K562 (cell line): ENCODE data around the gene SETD7. TPM values are rescaled to one million over a fixed set of nuclear protein-coding genes. Genes with fewer than 3 reads are reported as not detected.
A peak's percentile ranks its signal among the peaks of the same experiment; 100 is the strongest.

Source experiments
- ATAC-seq: fragments of 200-7000 bp; cut with Tn5 transposase; 3 replicates; pipeline ENCODE4 v1.9.1; 2020; ENCODE audit warnings: moderate library complexity
- BruUV-seq: library from RNA; stranded (reverse); fragments of 400-500 nt; replicated peaks from 2 replicates; lab custom pipeline; 2021; lab: Mats Ljungman, UMichigan
- CTCF ChIA-PET: fragments of 300-600 bp; formaldehyde crosslinking; extraction: SDS; loops from one replicate; lab custom pipeline; 2021; ENCODE audit warnings: low intra/inter-chr PET ratio; lab: Yijun Ruan, JAX
- POLR2A ChIA-PET: fragments of 300-600, 350-650 bp; sonication (Branson Sonifier 250); formaldehyde crosslinking; extraction: SDS; loops from one replicate; lab custom pipeline; 2021; ENCODE audit warnings: antibody characterized with exemption, inconsistent platforms; lab: Yijun Ruan, JAX
- DNase-seq, 4 experiments: peaks; one replicate each; pipeline versions ENCODE4 v3.0.0 to v3.0.0-alpha.2; 2011 to 2018; ENCODE audit warnings: low spot score in 3 of 4, mixed read lengths in 3 of 4; ENCODE audit errors: extremely low read depth in 1 of 4
- FAIRE-seq: peaks from 2 replicates; lab custom pipeline; 2011; peaks lifted over from hg19 to GRCh38; lab: Jason Lieb, UNC
- H2AFZ ChIP-seq: 2 replicates; pipeline ENCODE4 v1.6.0; 2011; ENCODE audit warnings: low read depth, low read length, control low read depth, inconsistent platforms
- H3K27ac ChIP-seq: fragments of 200-600 bp; 3 replicates; pipeline ENCODE4 v1.8.0; 2011; ENCODE audit warnings: low read depth, mild to moderate bottlenecking, control low read depth, inconsistent platforms, low read length, moderate library complexity, mixed read lengths; ENCODE audit errors: extremely low read depth
- H3K27me3 ChIP-seq, 2 experiments: fragments of 300-600 bp in 1 of 2; 2 replicates in 1 of 2; 3 replicates in 1 of 2; pipeline versions ENCODE4 v1.6.0 to v1.8.0; 2011; ENCODE audit warnings: inconsistent platforms in 2 of 2, low read length in 2 of 2, mild to moderate bottlenecking in 1 of 2, mixed read lengths in 1 of 2, moderate library complexity in 1 of 2; ENCODE audit not compliant: control insufficient read depth in 2 of 2, insufficient read depth in 2 of 2
- H3K36me3 ChIP-seq: fragments of 300-600 bp; 3 replicates; pipeline ENCODE4 v1.8.0; 2011; ENCODE audit warnings: mild to moderate bottlenecking, low read length, inconsistent platforms; ENCODE audit not compliant: control insufficient read depth, insufficient read depth
- H3K4me1 ChIP-seq, 2 experiments: fragments of 200-600 bp in 1 of 2; replicated peaks in 1 of 2; 2 replicates in 1 of 2; 3 replicates in 1 of 2; pipeline versions ENCODE4 v1.5.1 to v1.8.0; 2011; ENCODE audit warnings: inconsistent platforms in 2 of 2, low read length in 2 of 2, mild to moderate bottlenecking in 1 of 2, mixed read lengths in 1 of 2, moderate library complexity in 1 of 2; ENCODE audit not compliant: control insufficient read depth in 2 of 2, insufficient read depth in 2 of 2
- H3K4me2 ChIP-seq: 2 replicates; pipeline ENCODE4 v1.6.1; 2011; ENCODE audit warnings: low read length, control low read depth, inconsistent platforms, mixed read lengths; ENCODE audit not compliant: insufficient read depth
- H3K4me3 ChIP-seq: fragments of 200-600 bp; sonication (generic), shearing (Covaris generic); 2 replicates; pipeline ENCODE4 v1.5.1; 2016; ENCODE audit warnings: control low read depth, inconsistent platforms
- H3K79me2 ChIP-seq: fragments of 200-600 bp; 3 replicates; pipeline ENCODE4 v1.8.0; 2011; ENCODE audit warnings: low read length, inconsistent platforms; ENCODE audit not compliant: control insufficient read depth, insufficient read depth
- H3K9ac ChIP-seq, 2 experiments: 2 replicates each; pipeline versions ENCODE4 v1.6.0 to v1.6.1; 2011; ENCODE audit warnings: low read depth in 2 of 2, low read length in 2 of 2, control low read depth in 1 of 2, inconsistent platforms in 1 of 2, mild to moderate bottlenecking in 1 of 2, mixed read lengths in 1 of 2; ENCODE audit not compliant: insufficient read depth in 1 of 2
- H3K9me1 ChIP-seq: one replicate; pipeline ENCODE4 v1.6.0; 2011; ENCODE audit warnings: inconsistent platforms, mild to moderate bottlenecking, low read length, moderate library complexity; ENCODE audit not compliant: control insufficient read depth, insufficient read depth
- H3K9me3 ChIP-seq: replicated peaks from 2 replicates; pipeline ENCODE4 v1.5.1; 2011; ENCODE audit warnings: low read depth, low read length, inconsistent platforms; ENCODE audit not compliant: control insufficient read depth, insufficient read depth
- H4K20me1 ChIP-seq: replicated peaks from 2 replicates; pipeline ENCODE4 v1.6.1; 2011; ENCODE audit warnings: low read length, inconsistent platforms, mixed read lengths; ENCODE audit not compliant: control insufficient read depth, insufficient read depth
- ASH1L ChIP-seq: fragments of 450-650 bp; IDR thresholded peaks from 2 replicates; pipeline ENCODE4 v1.6.1; 2018; ENCODE audit warnings: borderline replicate concordance, mild to moderate bottlenecking, low read depth; ENCODE audit not compliant: partially characterized antibody
- CREBBP ChIP-seq: IDR thresholded peaks from one replicate; pipeline ENCODE4 v1.6.1; 2012; ENCODE audit warnings: low read depth, mild to moderate bottlenecking, control low read depth, inconsistent platforms, low read length
- CREM ChIP-seq: IDR thresholded peaks from 2 replicates; pipeline ENCODE4 v1.6.1; 2014; ENCODE audit warnings: antibody characterized with exemption, low read depth
- NR2C2 ChIP-seq, 2 experiments: fragments of 200-800 bp in 1 of 2; sonication (Bioruptor generic) in 1 of 2; sonication (generic) in 1 of 2; formaldehyde crosslinking in 1 of 2; IDR thresholded peaks; 2 replicates each; pipeline versions ENCODE4 v1.6.1 to v1.8.0; 2016 to 2022; ENCODE audit warnings: mild to moderate bottlenecking in 1 of 2, missing compliant biosample characterization in 1 of 2, missing genetic modification characterization in 1 of 2, missing genetic modification reagents in 1 of 2
- RAD21 ChIP-seq, 2 experiments: fragments of 250-450 bp in 1 of 2; fragments of 450-650 bp in 1 of 2; sonication (Bioruptor Pico) in 1 of 2; formaldehyde crosslinking in 1 of 2; IDR thresholded peaks in 1 of 2; conservative IDR thresholded peaks in 1 of 2; 2 replicates each; pipeline versions ENCODE4 v1.4.0 to v1.8.0; 2020 to 2022; ENCODE audit warnings: mild to moderate bottlenecking in 2 of 2, moderate library complexity in 1 of 2
- RAD51 ChIP-seq: fragments of 450-650 bp; IDR thresholded peaks from 2 replicates; pipeline ENCODE4 v1.7.1; 2016; ENCODE audit warnings: low read depth, mild to moderate bottlenecking, borderline replicate concordance
- RCOR1 ChIP-seq, 2 experiments: IDR thresholded peaks; 2 replicates each; pipeline ENCODE4 v1.6.1; 2012; ENCODE audit warnings: low read depth in 2 of 2, low read length in 2 of 2, borderline replicate concordance in 1 of 2, improper control_type of control experiment in 1 of 2
- SMC3 ChIP-seq: conservative IDR thresholded peaks from 2 replicates; pipeline ENCODE4 v1.6.1; 2011; ENCODE audit warnings: low read depth, low read length, improper control_type of control experiment; ENCODE audit not compliant: insufficient read depth
- ZFP36 ChIP-seq: fragments of 150-350 bp; IDR thresholded peaks from 2 replicates; pipeline ENCODE4 v1.6.1; 2018; ENCODE audit warnings: low read length, low read depth; ENCODE audit not compliant: partially characterized antibody
- ZFPM2 ChIP-seq: fragments of 250-450 bp; sonication (Bioruptor Pico); IDR thresholded peaks from 2 replicates; pipeline ENCODE4 v1.5.1; 2022; ENCODE audit warnings: mild to moderate bottlenecking
- WGBS: fragments of 100-300 bp; shearing (Covaris generic); methylation state at CpG from one replicate; pipeline ENCODE4 v1.1.6; 2016; ENCODE audit warnings: low coverage, mixed read lengths; ENCODE audit not compliant: insufficient coverage; ENCODE audit errors: missing lambda C conversion rate; 5-methylcytosine and 5-hydroxymethylcytosine counted together
- in situ Hi-C: fragments of 300-500 bp; cut with MboI; formaldehyde crosslinking; loops from 4 replicates; pipeline ENCODE4 v1.15.0; 2018; ENCODE audit warnings: inconsistent platforms, mixed read lengths
- intact Hi-C: fragments of 100-400 bp; cut with micrococcal nuclease; formaldehyde crosslinking; loops from 2 replicates; pipeline ENCODE4 v1.14.2; 2022
- polyA plus RNA-seq, 8 experiments: library from polyadenylated mRNA; depleted of rRNA in 4 of 8; stranded (reverse) in 5 of 8; unstranded in 3 of 8; fragments of >200 nt; fragmentation: Nextera tagmentation in 2 of 8; fragmentation: Illumina TruSeq in 1 of 8; extraction: Ambion mirVana in 2 of 8; extraction: Trizol in 1 of 8; gene quantifications; 2 replicates each; pipeline versions ENCODE4 v1.2.1 to v1.2.3, GENCODE V29; 2011 to 2014; ENCODE audit warnings: inconsistent platforms in 1 of 8, missing spikeins in 1 of 8
- total RNA-seq, 7 experiments: library from RNA; depleted of rRNA in 6 of 7; stranded (reverse); fragments of >200 nt in 6 of 7; fragmentation: Illumina TruSeq in 2 of 7; extraction: Trizol in 2 of 7; gene quantifications; 2 replicates each; pipeline versions ENCODE4 v1.2.1 to v1.2.3, GENCODE V29; 2011 to 2021; ENCODE audit warnings: low replicate concordance in 1 of 7
- TF ChIP-seq, protein P1 (sequence below), 2 experiments: IDR thresholded peaks in 1 of 2; conservative IDR thresholded peaks in 1 of 2; 2 replicates each; pipeline ENCODE4 v1.6.1; 2016; ENCODE audit warnings: low read depth in 2 of 2, mild to moderate bottlenecking in 1 of 2, missing compliant biosample characterization in 1 of 2, missing genetic modification characterization in 1 of 2, moderate library complexity in 1 of 2
- TF ChIP-seq, protein P2 (sequence below): sonication (generic); IDR thresholded peaks from 2 replicates; pipeline ENCODE4 v1.6.1; 2016
- TF ChIP-seq, protein P3 (sequence below), 2 experiments: IDR thresholded peaks; 2 replicates each; pipeline ENCODE4 v1.6.1; 2011; ENCODE audit warnings: borderline replicate concordance in 1 of 2, control low read depth in 1 of 2, low read depth in 1 of 2, low read length in 1 of 2, mild to moderate bottlenecking in 1 of 2, mixed read lengths in 1 of 2, moderate library complexity in 1 of 2; ENCODE audit not compliant: insufficient read depth in 1 of 2, insufficient read length in 1 of 2, poor library complexity in 1 of 2, severe bottlenecking in 1 of 2; ENCODE audit errors: extremely low read depth in 1 of 2

SETD7 gene
- total and polyA plus RNA-seq, 9 of the 15 experiments (the other 6 are each of a cell fraction or from before 2014, with no cell fraction given): 0.37 to 2.4 (median 1.7) TPM

DNA sequence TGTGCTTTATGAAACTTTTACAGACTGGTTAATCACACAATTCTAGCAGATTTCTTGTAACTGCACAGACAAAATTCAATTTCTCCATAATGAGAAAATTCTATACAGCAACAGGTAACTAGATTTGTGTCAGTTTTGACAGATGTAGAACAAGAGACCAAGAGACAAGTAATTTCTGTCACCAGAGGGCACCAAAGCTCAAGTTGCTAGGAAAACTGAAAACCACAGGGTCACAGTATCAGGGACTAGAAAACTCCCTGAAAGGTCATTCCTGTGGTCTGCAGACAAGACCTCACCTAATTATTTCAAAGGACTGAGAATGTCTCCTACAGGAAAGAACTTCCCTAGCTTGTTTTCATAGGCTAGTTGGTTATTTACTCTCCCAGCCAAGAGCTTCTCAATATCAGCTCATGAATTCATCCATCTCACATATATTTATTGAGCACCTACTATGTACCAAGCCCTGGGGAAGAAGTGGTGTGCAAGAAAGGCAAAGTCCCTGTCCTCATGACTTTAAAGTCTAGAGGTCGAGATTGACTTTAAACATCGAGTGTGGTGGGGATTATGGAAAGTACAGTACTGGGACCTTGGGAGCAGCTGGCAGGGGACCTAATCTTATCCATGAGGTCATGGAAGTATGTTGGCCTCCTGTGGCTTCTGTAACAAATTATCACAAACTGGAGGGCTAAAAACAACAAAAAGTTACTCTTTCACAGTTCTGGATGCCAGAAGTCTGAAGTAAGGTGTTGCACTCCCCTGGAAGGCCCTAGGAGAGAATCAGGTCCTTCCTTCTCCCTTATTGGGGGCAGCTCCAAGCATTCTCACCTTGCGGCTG is 47.8 kb upstream of the SETD7 start:
- Histone ChIP-seq H3K27me3 (peaks cover 17 to 19% of the 10 kb centered on the region in 2 experiments), H3K9me1 (no peaks in the 10 kb centered on the region), H3K4me2 (no peak overlapping the region), H3K36me3 (no peaks in the 10 kb centered on the region), H2AFZ (no peak overlapping the region), H3K27ac (no peak overlapping the region), H3K4me3 (no peak overlapping the region), H4K20me1 (no peaks in the 10 kb centered on the region), H3K79me2 (no peaks in the 10 kb centered on the region), H3K9me3 (no peaks in the 10 kb centered on the region), H3K9ac (no peak overlapping the region), H3K4me1 (peaks cover 7 to 12% of the 10 kb centered on the region in 2 experiments; a peak in 3 of 5 replicates)
- 20% methylated on average over 3 of the region's 3 CpGs for WGBS
- ATAC-seq (peak; percentile 87), FAIRE-seq (peak; percentile 89), DNase-seq (peak; percentile 50 to 80 (median 53))
- BruUV-seq: no TSS peak
- POLR2A ChIA-PET: interaction anchor here (0.5 to 1.0 kb wide), 3 partner anchors 36 to 449 kb away, joined by 3 read pairs; no protein-coding TSS in a partner anchor
- intact Hi-C loops (loop anchor here (1.0 kb wide), 3 partner anchors 30 to 137 kb away; no protein-coding TSS in a partner anchor), in situ Hi-C loops (no loop called here)
- CTCF ChIA-PET: interaction anchor here (0.6 to 3.1 kb wide), 7 partner anchors 14 to 1034 kb away, joined by 3 to 25 read pairs (median 4); no protein-coding TSS in a partner anchor
- TF ChIP-seq, protein P1, sequence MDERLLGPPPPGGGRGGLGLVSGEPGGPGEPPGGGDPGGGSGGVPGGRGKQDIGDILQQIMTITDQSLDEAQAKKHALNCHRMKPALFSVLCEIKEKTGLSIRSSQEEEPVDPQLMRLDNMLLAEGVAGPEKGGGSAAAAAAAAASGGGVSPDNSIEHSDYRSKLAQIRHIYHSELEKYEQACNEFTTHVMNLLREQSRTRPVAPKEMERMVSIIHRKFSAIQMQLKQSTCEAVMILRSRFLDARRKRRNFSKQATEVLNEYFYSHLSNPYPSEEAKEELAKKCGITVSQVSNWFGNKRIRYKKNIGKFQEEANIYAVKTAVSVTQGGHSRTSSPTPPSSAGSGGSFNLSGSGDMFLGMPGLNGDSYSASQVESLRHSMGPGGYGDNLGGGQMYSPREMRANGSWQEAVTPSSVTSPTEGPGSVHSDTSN (CRISPR knock-in tag; IDR thresholded peaks at IDR 0.05; ENCODE audit: low read depth): no peak
- TF ChIP-seq, protein P1 (tag; conservative IDR thresholded peaks at IDR 0.05; ENCODE audit: low read depth): peak; percentile 40; the same call in 1 of the 2 replicates
- TF ChIP-seq, protein P2, sequence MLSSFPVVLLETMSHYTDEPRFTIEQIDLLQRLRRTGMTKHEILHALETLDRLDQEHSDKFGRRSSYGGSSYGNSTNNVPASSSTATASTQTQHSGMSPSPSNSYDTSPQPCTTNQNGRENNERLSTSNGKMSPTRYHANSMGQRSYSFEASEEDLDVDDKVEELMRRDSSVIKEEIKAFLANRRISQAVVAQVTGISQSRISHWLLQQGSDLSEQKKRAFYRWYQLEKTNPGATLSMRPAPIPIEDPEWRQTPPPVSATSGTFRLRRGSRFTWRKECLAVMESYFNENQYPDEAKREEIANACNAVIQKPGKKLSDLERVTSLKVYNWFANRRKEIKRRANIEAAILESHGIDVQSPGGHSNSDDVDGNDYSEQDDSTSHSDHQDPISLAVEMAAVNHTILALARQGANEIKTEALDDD: 0 out of 2 replicates have a peak, but pooled peaks have one; percentile 23
- TF ChIP-seq, protein P3, sequence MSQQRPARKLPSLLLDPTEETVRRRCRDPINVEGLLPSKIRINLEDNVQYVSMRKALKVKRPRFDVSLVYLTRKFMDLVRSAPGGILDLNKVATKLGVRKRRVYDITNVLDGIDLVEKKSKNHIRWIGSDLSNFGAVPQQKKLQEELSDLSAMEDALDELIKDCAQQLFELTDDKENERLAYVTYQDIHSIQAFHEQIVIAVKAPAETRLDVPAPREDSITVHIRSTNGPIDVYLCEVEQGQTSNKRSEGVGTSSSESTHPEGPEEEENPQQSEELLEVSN (IDR thresholded peaks at IDR 0.05; ENCODE audit: borderline replicate concordance in 1 of 2, extremely low read depth in 1 of 2, insufficient read depth in 1 of 2, insufficient read length in 1 of 2, low read depth in 1 of 2, low read length in 1 of 2, poor library complexity in 1 of 2, severe bottlenecking in 1 of 2): no peak
- TF ChIP-seq CREBBP: no peak
- peak; percentile 20 for TF ChIP-seq ZFP36
- no peak for TF ChIP-seq ASH1L
- TF ChIP-seq SMC3: peak; percentile 77
- peak in 1 of 2 experiments; percentile 22; a peak in 1 of 4 replicates for TF ChIP-seq RCOR1 (IDR thresholded peaks at IDR 0.05; ENCODE audit: borderline replicate concordance in 1 of 2, low read depth in 2 of 2, low read length in 2 of 2)
- no peak for TF ChIP-seq NR2C2 (CRISPR knock-in tag; IDR thresholded peaks at IDR 0.05)
- TF ChIP-seq NR2C2 (tag; IDR thresholded peaks at IDR 0.05): peak; percentile 65
- peak; percentile 83 to 84 for TF ChIP-seq RAD21 (CRISPR knock-in tag; conservative IDR thresholded peaks at IDR 0.05 in 1 of 2, IDR thresholded peaks at IDR 0.05 in 1 of 2)
- 0 out of 2 replicates have a peak, but pooled peaks have one; percentile 9 for TF ChIP-seq CREM
- no peak for TF ChIP-seq ZFPM2
- TF ChIP-seq RAD51: no peak
